Activated T-cell treated with anti-CD3 and anti-CD28 coated beads for 4 hours (primary cell): ENCODE measurements around the gene ITGA2B.
"Not testable (repeated sequence)": the region's sequence is repeated elsewhere in the genome, so short reads cannot be mapped to it uniquely, and the experiment has no call there.

Source experiments
- DNase-seq: peaks from one replicate; pipeline ENCODE4 v3.0.0-alpha.2; 2020

The ITGA2B gene

DNA sequence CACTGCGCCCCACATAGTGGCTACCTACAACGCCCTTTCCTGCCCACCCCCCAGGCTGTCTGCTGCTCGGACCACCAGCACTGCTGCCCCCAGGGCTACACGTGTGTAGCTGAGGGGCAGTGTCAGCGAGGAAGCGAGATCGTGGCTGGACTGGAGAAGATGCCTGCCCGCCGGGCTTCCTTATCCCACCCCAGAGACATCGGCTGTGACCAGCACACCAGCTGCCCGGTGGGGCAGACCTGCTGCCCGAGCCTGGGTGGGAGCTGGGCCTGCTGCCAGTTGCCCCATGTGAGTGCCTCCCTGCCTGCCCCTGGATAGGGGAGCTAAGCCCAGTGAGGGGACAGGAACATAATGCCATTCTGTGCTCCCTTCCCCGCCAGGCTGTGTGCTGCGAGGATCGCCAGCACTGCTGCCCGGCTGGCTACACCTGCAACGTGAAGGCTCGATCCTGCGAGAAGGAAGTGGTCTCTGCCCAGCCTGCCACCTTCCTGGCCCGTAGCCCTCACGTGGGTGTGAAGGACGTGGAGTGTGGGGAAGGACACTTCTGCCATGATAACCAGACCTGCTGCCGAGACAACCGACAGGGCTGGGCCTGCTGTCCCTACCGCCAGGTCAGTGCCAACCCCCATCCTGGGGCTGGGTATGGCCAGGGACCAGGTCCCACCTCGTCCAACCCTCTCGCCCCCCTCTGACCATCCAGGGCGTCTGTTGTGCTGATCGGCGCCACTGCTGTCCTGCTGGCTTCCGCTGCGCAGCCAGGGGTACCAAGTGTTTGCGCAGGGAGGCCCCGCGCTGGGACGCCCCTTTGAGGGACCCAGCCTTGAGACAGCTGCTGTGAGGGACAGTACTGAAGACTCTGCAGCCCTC lies 37.3 kb downstream of the ITGA2B start:
- DNase-seq = no peak

DNA sequence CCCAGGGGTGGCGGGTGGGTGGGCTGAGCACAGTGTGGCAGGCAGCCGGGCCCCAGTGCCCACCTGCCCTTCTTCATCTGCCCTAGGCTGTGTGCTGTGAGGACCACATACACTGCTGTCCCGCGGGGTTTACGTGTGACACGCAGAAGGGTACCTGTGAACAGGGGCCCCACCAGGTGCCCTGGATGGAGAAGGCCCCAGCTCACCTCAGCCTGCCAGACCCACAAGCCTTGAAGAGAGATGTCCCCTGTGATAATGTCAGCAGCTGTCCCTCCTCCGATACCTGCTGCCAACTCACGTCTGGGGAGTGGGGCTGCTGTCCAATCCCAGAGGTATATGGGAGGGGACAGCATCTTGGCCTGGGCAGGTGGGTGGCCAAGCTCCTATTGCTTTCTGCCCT lies 38.0 kb downstream of the ITGA2B start:
- DNase-seq = no peak

DNA sequence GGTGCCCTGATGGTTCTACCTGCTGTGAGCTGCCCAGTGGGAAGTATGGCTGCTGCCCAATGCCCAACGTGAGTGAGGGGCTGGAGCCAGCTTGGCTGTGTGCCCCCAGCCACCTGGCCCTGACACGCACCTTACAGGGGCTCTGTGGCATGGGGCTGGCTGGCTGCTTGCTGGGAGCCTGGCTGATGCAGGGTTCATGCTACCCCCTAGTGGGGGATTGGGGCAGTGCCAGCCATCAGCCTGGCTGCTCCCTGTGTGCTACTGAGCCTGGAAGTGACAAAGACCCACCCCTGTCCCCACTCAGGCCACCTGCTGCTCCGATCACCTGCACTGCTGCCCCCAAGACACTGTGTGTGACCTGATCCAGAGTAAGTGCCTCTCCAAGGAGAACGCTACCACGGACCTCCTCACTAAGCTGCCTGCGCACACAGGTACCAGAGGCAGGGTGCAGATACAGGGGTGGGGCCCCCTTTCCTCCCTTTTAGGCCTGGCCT lies 38.7 kb downstream of the ITGA2B start:
- DNase-seq = peak; percentile 66

DNA sequence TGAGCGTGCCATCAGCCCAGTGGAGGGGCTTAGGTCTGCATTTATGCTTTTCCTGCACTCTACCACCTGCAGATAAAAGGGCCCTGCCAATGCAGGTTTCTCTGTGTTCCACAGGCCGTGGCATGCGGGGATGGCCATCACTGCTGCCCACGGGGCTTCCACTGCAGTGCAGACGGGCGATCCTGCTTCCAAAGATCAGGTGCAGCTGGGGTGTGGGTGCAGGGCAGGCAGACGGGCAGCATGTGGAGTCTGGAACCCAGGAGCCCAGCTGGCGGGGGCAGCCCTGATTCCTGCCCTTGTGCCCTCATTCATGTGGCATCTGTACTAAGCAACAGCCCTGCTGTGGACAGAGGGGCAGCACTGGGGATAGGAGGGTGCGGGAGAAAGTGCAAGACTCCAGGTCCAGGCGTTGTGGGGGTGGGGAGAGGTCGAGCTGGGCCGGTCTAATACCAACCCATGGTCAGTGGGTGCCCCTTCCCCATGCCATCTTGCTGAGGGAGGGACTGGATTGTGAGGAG lies 39.8 kb downstream of the ITGA2B start:
- DNase-seq = no peak

DNA sequence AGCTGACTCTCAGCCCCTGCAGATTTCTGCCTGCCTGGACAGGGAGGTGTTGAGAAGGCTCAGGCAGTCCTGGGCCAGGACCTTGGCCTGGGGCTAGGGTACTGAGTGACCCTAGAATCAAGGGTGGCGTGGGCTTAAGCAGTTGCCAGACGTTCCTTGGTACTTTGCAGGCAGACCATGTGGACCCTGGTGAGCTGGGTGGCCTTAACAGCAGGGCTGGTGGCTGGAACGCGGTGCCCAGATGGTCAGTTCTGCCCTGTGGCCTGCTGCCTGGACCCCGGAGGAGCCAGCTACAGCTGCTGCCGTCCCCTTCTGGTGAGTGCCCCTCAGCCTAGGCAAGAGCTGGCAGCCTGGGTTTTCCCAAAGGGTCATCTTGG lies 40.5 kb downstream of the ITGA2B start:
- no peak for DNase-seq

DNA sequence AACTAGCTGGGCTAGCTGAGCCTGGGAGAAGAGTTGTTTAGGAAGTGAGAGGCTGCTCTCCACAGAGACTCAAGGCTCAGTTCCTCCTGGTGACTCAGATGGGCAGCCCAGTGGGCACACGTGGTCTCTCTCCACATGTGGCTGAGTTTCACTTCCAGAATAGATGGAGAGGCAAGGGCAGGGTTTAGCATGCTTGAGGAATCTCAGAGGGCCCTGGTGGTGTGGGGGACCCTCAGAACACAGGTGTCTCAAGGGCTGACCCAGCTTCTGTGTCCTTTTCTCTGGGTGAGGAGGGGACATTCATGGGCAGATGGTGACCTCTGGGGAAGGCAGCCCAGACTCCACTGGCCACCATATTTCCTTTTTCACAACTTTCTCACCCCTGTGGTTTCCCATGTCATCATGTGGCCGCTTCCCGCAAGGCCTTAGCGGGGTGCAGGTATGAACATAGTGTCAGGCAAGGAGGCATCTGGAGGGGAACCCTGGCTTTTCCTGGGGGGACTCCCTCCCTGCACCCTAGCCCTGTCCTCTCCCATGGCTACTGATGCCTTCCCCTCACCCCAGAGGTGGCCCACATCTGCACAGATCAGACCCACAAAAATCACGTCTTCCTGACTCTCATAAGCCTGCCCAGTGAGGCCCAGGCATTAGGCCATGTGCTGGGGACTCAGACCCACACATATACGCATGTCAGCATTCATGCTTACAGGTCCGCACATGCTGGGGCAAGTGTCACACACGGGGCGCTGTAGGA lies 41.0 kb downstream of the ITGA2B start:
- no peak for DNase-seq

DNA sequence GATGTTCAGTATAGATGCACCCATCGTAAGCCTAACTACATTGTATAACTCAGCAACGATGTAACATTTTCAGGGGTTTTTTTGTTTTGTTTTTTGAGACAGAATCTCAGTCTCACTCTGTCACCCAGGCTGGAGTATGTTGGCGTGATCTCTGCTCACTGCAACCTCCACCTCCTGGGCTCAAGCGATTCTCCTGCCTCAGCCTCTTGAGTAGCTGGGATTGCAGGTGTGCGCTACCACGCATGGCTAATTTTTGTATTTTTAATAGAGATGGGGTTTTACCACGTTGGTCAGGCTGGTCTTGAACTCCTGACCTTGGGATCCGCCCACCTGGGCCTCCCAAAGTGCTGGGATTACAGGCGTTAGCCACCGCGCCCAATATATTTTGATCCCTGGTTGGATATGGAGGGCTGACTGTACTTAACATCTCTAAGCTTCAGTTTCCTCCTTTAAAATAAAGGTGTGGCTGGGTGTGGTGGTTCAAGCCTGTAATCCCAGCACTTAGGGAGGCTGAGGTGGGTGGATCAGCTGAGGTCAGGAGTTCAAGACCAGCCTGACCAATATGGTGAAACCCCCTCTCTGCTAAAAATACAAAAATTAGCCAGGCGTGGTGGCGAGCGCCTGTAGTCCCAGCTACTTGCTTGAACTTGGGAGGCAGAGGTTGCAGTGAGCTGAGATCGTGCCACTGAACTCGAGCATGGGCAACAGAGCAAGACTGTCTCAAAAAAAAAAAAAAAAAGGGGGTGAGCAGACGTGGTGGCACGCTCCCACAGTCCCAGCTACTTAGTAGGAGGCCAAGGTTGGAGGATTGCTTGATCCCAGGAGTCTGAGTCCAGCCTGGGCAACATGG lies 42.0 kb downstream of the ITGA2B start:
- DNase-seq = not testable (repeated sequence)

DNA sequence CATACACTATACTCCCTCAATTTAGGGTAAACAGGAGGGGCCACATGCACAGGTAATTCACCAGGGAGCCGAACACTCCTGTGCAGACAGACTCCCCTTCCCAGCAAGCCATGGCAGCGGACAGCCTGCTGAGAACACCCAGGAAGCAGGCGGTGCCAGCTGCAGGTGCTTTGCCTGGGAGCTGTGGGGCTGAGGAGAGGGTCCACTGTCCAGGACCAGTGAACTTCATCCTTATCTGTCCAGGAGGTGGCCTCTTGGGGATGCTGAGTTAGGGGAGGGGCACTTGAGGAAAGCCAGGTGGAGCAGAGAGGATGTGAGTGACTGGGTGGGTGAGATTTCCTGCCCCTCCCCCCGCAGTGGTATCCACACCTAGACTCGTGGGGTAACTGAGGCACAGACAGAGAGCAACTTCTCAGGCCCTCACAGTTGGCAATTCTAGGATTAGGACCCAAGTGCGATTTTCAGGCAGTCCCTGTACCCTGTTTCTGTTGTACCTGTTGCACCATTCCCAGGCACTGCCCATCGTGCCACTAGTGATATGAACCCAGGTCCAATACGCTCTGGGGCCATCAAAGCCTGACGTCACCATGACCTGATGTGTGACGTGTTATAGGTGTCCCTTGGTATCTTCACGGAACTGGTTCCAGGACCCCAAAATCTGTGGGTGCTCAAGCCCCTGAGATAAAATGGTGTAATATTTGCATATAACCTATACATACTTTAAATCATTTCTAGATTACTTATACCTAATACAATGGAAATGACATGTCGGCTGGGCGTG lies 43.2 kb downstream of the ITGA2B start:
- no peak for DNase-seq

DNA sequence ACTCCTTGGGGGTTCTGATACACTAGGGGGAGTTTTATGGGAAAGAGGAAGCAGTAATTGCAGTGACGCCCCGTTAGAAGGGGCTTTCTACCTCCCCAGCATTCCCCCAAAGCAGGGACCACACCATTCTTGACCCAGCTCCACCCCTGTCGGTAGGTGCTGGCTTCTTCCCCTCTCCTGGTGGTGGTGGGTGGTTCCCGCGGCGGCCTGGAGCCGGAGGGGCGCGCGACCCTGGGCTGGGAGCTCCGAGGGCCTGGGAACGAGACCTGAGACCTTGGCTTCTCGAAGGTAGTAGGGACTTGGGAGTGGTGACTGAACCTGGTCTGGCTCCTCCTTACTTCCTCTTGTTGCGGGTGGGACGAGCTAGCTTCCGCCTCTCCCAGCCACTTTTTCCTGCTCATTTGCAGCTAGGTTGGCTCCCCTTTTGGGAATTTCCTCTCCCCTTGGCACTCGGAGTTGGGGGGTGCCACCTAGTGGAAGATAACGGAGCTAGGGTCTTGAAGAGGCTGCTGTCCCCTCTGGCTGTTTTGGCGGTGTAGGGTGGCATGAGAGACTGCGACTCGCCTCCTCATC lies 43.9 kb downstream of the ITGA2B start:
- DNase-seq = no peak

DNA sequence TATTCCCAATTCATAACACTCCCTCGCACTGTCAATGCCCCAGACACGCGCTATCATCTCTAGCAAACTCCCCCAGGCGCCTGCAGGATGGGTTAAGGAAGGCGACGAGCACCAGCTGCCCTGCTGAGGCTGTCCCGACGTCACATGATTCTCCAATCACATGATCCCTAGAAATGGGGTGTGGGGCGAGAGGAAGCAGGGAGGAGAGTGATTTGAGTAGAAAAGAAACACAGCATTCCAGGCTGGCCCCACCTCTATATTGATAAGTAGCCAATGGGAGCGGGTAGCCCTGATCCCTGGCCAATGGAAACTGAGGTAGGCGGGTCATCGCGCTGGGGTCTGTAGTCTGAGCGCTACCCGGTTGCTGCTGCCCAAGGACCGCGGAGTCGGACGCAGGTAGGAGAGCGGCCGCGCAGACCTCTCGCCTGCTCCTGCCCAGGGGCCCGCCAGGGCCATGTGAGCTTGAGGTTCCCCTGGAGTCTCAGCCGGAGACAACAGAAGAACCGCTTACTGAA lies 44.5 kb downstream of the ITGA2B start, which contains the start of gene GRN:
TSS of gene GRN (plus strand) at position 364 of the 515 bp plus-strand sequence. CDS start 3,863 bp downstream, outside the sequence.
- DNase-seq = peak; percentile 74

DNA sequence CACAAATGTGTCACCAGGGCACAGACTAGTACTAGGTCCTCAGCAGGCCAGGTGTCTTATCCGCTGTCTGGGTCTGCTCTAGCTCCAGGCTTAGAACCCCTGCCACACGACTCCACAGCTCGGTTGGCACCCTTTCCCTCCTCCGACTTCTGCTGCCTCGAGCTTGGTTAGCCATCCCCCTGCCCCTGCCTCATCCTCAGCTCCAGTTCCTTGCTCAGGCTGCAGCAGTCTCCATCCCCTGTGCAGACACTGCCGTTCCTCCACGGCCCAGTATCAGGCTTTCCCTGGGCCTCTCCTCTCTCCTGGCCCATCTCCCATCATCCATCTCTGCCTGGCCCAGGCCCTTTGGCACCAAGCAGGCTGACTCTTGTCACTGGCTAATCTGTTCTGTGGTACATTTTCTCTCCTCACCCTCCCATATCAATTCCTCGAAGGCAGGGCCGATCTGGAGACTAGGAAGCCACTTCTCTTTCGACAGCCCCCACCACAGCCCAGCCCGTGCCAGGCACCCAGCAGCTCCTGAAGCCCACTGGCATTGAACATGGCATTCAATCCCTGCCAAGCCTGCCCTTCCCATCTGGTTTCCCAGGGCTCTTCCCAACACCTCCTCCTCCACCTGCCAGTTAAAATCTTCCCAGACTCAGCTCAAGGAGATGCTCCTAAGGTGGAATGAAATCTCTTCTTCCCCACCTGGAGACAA lies 45.8 kb downstream of the ITGA2B start:
- no peak for DNase-seq

DNA sequence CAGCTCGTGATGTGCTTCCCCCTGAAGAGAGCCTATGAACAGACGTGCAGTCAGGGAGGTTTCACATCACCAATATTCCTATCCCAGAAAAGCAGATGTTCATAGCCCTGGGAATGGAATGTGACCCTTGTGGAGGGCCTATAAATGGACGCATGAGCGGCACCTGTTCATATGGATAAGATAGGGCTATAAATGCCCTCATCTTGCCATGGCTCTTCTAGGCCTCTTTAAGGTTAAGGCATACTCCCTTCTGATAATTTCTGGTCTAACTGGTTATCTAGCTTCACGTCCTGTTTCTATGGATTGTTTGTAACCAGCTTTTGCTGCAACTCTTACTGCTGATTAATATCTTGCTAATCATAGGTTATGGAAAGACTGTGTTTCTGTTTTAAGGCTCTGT lies 48.9 kb downstream of the ITGA2B start:
- DNase-seq = not testable (repeated sequence)

DNA sequence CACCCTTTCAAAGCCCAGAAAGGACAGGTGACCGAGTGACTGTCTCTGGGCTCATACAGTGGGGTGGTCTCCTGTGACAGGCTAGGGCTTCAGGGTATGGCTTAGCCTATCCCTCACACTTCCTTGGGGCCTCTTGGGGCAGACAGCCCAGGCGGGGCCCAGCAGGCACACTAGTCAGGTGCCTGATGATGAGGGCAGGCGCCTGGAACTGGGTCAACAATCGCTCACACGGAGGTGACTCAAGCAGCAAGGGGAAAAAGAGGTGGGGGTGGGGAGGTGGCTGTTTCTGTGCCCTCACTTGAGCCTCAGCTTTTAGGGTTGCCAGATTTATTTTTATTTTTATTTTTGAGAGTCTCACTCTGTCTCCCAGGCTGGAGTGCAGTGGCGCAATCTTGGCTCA lies 50.7 kb downstream of the ITGA2B start:
- no peak for DNase-seq

DNA sequence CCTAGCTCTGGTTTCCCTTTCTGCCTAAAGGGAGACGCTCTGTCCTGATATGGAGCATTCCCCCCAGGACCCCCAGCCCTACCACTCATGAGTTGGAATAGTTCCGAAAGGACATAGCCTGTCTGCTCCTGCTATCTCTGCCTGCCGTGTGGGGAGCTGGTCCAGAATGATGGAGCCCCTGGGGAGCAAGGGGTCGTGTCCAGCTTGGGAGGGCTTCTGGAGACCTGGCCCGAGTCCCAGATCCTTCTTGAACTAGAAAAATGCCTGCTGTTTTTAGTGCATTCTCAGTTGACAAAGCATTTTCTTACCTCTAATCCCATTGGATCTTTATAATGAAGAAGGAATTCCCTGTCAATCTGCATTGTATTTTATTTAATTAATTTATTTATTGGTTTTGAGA lies 53.5 kb downstream of the ITGA2B start:
- no peak for DNase-seq

DNA sequence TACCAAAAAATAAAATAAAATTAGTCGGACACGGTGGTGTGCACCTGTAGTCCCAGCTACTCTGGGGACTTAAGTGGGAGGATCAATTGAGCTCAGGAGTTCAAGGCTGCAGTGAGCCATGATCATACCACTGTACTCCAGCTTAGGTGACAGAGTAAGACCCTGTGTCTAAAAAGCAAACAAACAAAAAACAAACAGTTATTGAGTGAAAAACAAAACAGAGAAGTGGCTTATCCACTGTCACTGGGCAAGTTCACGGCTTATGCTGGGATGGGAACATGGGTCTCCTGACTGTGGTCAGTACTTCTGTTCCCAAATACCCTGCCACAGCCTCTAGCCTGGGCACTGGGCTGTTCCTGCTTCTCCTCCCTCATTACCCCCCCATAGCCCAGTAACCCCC lies 53.9 kb downstream of the ITGA2B start:
- DNase-seq = no peak

DNA sequence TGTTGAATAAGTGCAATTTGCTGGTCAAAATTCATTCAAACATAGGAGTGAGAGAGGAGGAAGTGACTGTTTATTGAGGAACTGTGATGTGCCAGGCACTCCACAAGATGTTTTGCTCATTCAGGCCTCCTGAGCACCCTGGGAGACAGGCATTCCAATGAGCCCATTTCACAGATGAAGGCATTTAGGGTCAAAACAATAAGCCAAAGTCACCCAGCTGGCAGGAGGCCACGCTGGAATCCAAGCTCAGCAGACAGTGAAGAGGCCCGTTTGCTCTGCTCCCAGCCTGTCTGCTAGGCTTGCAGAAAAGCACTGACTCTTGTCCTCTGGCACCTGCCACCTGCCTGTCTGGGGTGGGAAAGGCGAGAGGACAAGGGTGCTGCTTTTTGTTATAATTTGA lies 54.7 kb downstream of the ITGA2B start:
- no peak for DNase-seq

DNA sequence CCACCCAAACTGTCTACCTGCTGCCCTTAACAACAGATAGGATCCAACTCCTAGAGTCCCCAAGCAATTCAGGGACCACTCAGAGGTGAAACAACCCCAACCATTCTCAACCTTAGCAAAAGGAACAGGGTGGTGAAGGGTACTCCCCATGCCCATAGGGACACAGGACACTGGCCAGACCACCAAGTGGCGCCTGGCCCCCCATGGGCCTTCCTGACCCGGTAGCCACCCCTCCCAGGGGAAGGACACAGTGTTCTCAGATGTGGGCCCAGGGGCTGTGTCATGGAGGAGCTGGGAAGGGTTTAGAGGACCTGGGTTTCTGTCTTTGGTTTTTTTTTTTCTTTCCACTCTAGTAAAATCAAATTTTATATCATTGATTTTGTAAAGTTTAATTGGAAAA lies 55.1 kb downstream of the ITGA2B start:
- DNase-seq = no peak

DNA sequence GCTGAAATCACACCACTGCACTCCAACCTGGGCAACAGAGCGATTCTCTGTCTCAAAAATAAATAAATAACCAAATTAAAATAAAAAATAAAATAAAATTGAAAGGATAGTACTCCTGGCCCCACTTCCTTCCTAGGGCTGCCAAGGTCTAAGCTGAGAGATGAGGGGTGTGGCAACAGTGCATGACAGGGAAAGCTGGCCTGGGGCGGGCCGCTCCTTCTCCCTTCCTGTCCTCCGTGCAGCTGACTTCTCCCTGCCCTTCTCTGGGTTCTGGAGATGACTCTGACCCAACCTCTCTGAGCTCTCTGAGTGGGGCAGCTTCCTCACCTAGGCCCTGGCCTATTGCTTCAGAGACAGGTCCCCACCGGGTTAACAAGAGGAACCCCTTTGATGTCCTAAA lies 56.1 kb downstream of the ITGA2B start:
- DNase-seq = no peak

DNA sequence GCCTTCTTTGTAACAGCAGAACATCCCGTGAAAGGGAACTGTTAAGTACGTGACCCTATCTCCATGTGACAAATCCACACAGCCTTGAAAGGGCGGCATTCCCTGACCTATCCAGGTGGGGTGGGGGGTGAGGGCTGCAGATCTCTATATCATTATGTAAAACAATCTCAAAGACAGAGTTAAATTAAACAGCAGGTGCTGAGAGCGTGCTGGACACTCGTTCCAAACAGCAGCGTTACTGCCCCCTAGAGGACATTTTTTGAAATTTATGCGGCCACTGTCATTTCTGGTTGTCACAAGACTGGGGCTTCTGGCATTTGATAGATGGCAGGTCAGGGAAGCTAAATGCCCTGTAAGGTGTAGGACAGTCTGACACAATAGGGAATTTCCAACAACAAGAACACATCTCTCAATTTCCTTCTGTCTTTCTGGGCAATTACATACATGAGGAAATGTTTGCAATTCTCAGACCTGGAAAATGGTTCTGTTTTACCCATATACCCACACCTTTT lies 58.1 kb downstream of the ITGA2B start:
- peak; percentile 64 for DNase-seq

DNA sequence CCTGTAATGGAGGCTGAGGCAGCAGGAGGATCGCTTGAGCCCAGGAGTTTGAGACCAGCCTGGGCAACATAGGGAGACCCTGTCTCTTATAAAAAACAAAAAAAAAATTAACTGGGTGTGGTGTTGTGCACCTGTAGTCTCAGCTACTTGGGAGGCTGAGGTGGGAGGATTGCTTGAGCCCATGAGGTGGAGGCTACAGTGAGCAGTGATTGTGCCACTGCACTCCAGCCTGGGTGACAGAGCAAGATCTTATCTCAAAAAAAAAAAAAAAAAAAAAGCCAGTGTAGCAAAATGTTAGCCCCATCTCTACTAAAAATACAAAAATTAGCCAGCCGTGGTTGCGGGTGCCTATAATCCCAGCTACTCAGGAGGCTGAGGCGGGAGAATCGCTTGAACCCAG lies 59.2 kb downstream of the ITGA2B start:
- DNase-seq = not testable (repeated sequence)
